Hepatocyte (in vitro differentiated cells): ENCODE results near the gene TPRKB. TPM values are rescaled to one million over a fixed set of nuclear protein-coding genes. Genes with fewer than 3 reads are reported as not detected.

Experiments
- DNase-seq: peaks from one replicate; pipeline ENCODE4 v3.0.0-alpha.2; 2016; ENCODE audit warnings: low spot score
- H2AFZ ChIP-seq: fragments of 200-600 bp; sonication (generic); 2 replicates; pipeline ENCODE4 v1.6.0; 2016; ENCODE audit warnings: antibody characterized with exemption, mild to moderate bottlenecking
- H3K27ac ChIP-seq: fragments of 200-600 bp; sonication (generic); 2 replicates; pipeline ENCODE4 v1.5.1; 2016; ENCODE audit warnings: mild to moderate bottlenecking
- H3K27me3 ChIP-seq: fragments of 200-600 bp; sonication (generic); 2 replicates; pipeline ENCODE4 v1.6.1; 2016
- H3K36me3 ChIP-seq: fragments of 200-600 bp; sonication (generic); replicated peaks from 2 replicates; pipeline ENCODE4 v1.5.1; 2016; ENCODE audit warnings: low read depth; ENCODE audit not compliant: insufficient read depth
- H3K4me1 ChIP-seq: fragments of 200-600 bp; sonication (generic); 2 replicates; pipeline ENCODE4 v1.5.1; 2016; ENCODE audit warnings: mild to moderate bottlenecking, moderate library complexity; ENCODE audit not compliant: insufficient read depth
- H3K4me2 ChIP-seq: fragments of 200-600 bp; sonication (generic); 2 replicates; pipeline ENCODE4 v1.6.0; 2016
- H3K4me3 ChIP-seq: fragments of 200-600 bp; sonication (generic); 2 replicates; pipeline ENCODE4 v1.5.1; 2016; ENCODE audit warnings: mild to moderate bottlenecking
- H3K79me2 ChIP-seq: fragments of 200-600 bp; sonication (generic); 2 replicates; pipeline ENCODE4 v1.6.0; 2017; ENCODE audit warnings: mild to moderate bottlenecking
- H3K9me2 ChIP-seq: fragments of 200-600 bp; sonication (generic); replicated peaks from 2 replicates; pipeline ENCODE4 v1.6.0; 2017; ENCODE audit warnings: mild to moderate bottlenecking; ENCODE audit not compliant: insufficient read depth
- H3K9me3 ChIP-seq: fragments of 200-600 bp; sonication (generic); 2 replicates; pipeline ENCODE4 v1.5.1; 2016; ENCODE audit warnings: low read depth, mild to moderate bottlenecking
- H4K20me1 ChIP-seq: fragments of 200-600 bp; sonication (generic); 2 replicates; pipeline ENCODE4 v1.6.0; 2016; ENCODE audit warnings: mild to moderate bottlenecking; ENCODE audit not compliant: insufficient read depth, poor library complexity, severe bottlenecking
- CTCF ChIP-seq: fragments of 200-600 bp; sonication (generic); IDR thresholded peaks from 2 replicates; pipeline ENCODE4 v1.5.1; 2016; ENCODE audit warnings: antibody characterized with exemption, mild to moderate bottlenecking; ENCODE audit not compliant: poor library complexity
- EZH2 ChIP-seq: fragments of 200-600 bp; sonication (generic); IDR thresholded peaks from 2 replicates; pipeline ENCODE4 v1.6.1; 2016; ENCODE audit warnings: antibody characterized with exemption, mild to moderate bottlenecking, borderline replicate concordance
- EZH2phosphoT487 ChIP-seq: fragments of 200-600 bp; sonication (generic); IDR thresholded peaks from one replicate; pipeline ENCODE4 v1.6.1; 2018; ENCODE audit warnings: antibody characterized with exemption, mild to moderate bottlenecking, low read depth, moderate library complexity; ENCODE audit not compliant: unreplicated experiment, severe bottlenecking
- WGBS: methylation state at CpG from one replicate; pipeline ENCODE4 v1.1.6; 2016; ENCODE audit warnings: low lambda C conversion rate; ENCODE audit errors: missing lambda C conversion rate; 5-methylcytosine and 5-hydroxymethylcytosine counted together
- polyA plus RNA-seq: library from polyadenylated mRNA; unstranded; fragments of >200 nt; fragmentation: Nextera tagmentation; extraction: Ambion mirVana; gene quantifications from 2 replicates; pipeline ENCODE4 v1.2.1, GENCODE V29; 2016
- total RNA-seq: library from RNA; depleted of rRNA; stranded (reverse); fragments of >200 nt; gene quantifications from 2 replicates; pipeline ENCODE4 v1.2.3, GENCODE V29; 2014

The TPRKB gene
- total and polyA plus RNA-seq, 2 experiments from 2014 or later: 37.2 to 68.2 TPM

DNA sequence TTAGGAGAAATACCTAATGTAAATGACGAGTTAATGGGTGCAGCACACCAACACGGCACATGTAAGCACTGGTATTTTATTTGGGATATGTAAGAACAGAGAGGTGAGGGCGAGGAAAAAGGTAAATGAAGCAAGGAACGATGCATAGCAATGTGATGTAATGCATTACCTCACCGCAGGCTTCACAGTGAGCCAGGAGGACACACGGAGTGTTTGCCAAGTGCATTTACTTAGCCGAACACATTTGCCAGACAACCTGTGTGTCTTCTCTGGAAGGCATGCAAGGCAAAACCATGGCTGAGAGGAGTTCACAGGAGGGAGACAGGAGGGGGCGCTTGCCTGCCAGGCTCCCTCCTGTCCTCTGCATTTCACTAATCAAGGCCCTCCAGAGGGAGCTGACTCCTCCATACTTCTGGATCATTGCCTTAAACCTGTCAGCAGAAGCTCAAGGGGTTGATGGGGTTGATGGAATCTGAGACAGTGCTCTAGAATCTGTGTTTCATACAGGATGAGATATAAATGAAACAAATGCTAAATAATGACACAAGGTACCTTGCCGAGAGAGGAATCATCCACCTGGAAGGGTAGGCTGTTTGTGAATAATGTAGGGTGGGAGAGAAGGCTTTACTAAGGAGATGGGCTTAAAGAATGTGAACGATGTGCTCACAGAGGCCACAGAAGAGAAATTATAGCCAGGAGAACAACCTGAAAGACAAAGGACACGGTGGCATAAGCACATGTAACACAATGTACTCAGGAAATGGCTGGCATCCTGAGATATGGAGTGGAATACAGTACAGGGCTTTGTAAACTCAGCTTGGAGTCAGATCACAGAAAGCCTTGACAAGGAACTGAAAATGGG is 9.1 kb upstream of the TPRKB start:
- DNase-seq: no peak
- TF ChIP-seq CTCF (no peak), EZH2 (no peak), EZH2phosphoT487 (no peak)
- Histone ChIP-seq H3K36me3 (no peaks in the 10 kb centered on the region), H3K9me2 (no peaks in the 10 kb centered on the region), H3K4me1 (no peaks in the 10 kb centered on the region), H3K27ac (no peak overlapping the region), H3K27me3 (no peaks in the 10 kb centered on the region), H4K20me1 (no peaks in the 10 kb centered on the region), H3K4me3 (no peak overlapping the region), H2AFZ (no peak overlapping the region), H3K9me3 (no peaks in the 10 kb centered on the region), H3K4me2 (no peak overlapping the region), H3K79me2 (no peaks in the 10 kb centered on the region)
- WGBS: 98% methylated on average over 11 of the region's 11 CpGs

GRCh38 chr2:73740767-73741166 is 3.6 kb upstream of the TPRKB start:
- TF ChIP-seq CTCF (no peak), EZH2 (no peak), EZH2phosphoT487 (no peak)
- no peak for DNase-seq
- peaks cover 3% of the 10 kb centered on the region for H3K9me3 ChIP-seq
- 86% methylated on average over 2 of the region's 2 CpGs for WGBS
- no peaks in the 10 kb centered on the region for H3K36me3 ChIP-seq
- peaks cover 3% of the 10 kb centered on the region for H3K9me2 ChIP-seq
- no peak overlapping the region for H3K27ac ChIP-seq
- H4K20me1 ChIP-seq: no peaks in the 10 kb centered on the region
- H2AFZ ChIP-seq: no peak overlapping the region
- H3K4me3 ChIP-seq: no peak overlapping the region
- H3K27me3 ChIP-seq: no peaks in the 10 kb centered on the region
- peaks cover 9% of the 10 kb centered on the region for H3K79me2 ChIP-seq
- H3K4me2 ChIP-seq: no peak overlapping the region
- H3K4me1 ChIP-seq: no peaks in the 10 kb centered on the region

- WGBS: 97% methylated on average over 3 of the region's 3 CpGs
- H3K27me3 ChIP-seq: no peaks in the 10 kb centered on the region
- no peak for TF ChIP-seq EZH2
- no peak for TF ChIP-seq EZH2phosphoT487
- TF ChIP-seq CTCF: no peak
Observed at GRCh38 chr2:73739101-73739500, 2.0 kb upstream of the TPRKB start.

More at GRCh38 chr2:73739101-73739500, 2.0 kb upstream of the TPRKB start:
- Histone ChIP-seq H3K36me3 (no peaks in the 10 kb centered on the region), H4K20me1 (no peaks in the 10 kb centered on the region), H3K79me2 (peaks cover 22% of the 10 kb centered on the region), H3K4me3 (no peak overlapping the region), H3K9me2 (peaks cover 6% of the 10 kb centered on the region), H3K4me1 (no peaks in the 10 kb centered on the region), H3K9me3 (peaks cover 3% of the 10 kb centered on the region), H3K27ac (no peak overlapping the region), H2AFZ (no peak overlapping the region), H3K4me2 (no peak overlapping the region)
- no peak for DNase-seq
